T-helper 1 cell treated with Interleukin-12 subunit alpha and Interleukin-12 subunit beta and Interleukin-4 antibody, amounts not matched to agents 30 μg/mL and 1 μg/mL, for 36 hours (primary cell): ENCODE data around the gene PROB1.
A peak's percentile ranks its signal among the peaks of the same experiment; 100 is the strongest.
"Not testable (repeated sequence)": the region's sequence is repeated elsewhere in the genome, so short reads cannot be mapped to it uniquely, and the experiment has no call there.

Experiments
- H3K27ac Mint-ChIP-seq: one replicate; pipeline ENCODE4 v1.8.0; 2021; ENCODE audit warnings: mild to moderate bottlenecking, mixed read lengths
- H3K27me3 Mint-ChIP-seq: one replicate; pipeline ENCODE4 v1.8.0; 2021; ENCODE audit warnings: low read depth, mixed read lengths
- H3K36me3 Mint-ChIP-seq: one replicate; pipeline ENCODE4 v1.8.0; 2021; ENCODE audit warnings: low read depth, mixed read lengths
- H3K4me1 Mint-ChIP-seq: one replicate; pipeline ENCODE4 v1.8.0; 2021; ENCODE audit warnings: low read depth, mixed read lengths
- H3K4me3 Mint-ChIP-seq: one replicate; pipeline ENCODE4 v1.8.0; 2021; ENCODE audit warnings: mild to moderate bottlenecking, moderate library complexity, mixed read lengths
- H3K9me3 Mint-ChIP-seq: one replicate; pipeline ENCODE4 v1.8.0; 2021; ENCODE audit warnings: mixed read lengths

The PROB1 gene

GRCh38 chr5:139390639-139391569 is 4.0 kb downstream of the PROB1 start:
- Mint-ChIP-seq H3K4me1 (peaks cover 47% of the 10 kb centered on the region), H3K27ac (peak overlapping the region; percentile 100), H3K9me3 (no peaks in the 10 kb centered on the region), H3K4me3 (peak overlapping the region; percentile 98), H3K27me3 (no peaks in the 10 kb centered on the region), H3K36me3 (peaks cover 14% of the 10 kb centered on the region)

- H3K9me3 Mint-ChIP-seq: no peaks in the 10 kb centered on the region
- peak within 1 kb of the TSS; percentile 100 for H3K27ac Mint-ChIP-seq
- H3K36me3 Mint-ChIP-seq: peaks cover 16% of the 10 kb centered on the region
- no peaks in the 10 kb centered on the region for H3K27me3 Mint-ChIP-seq
- peaks cover 54% of the 10 kb centered on the region for H3K4me1 Mint-ChIP-seq
- H3K4me3 Mint-ChIP-seq: peak within 1 kb of the TSS; percentile 98
Observed at GRCh38 chr5:139389701-139390638, 4.9 kb downstream of the PROB1 start, which contains the start of gene MZB1. Gene MZB1, minus strand, starts transcription at chr5:139389913. Its CDS starts 57 bp downstream, at chr5:139389856.

- Mint-ChIP-seq H3K27ac (peak overlapping the region; percentile 74), H3K27me3 (no peaks in the 10 kb centered on the region), H3K36me3 (peaks cover 16% of the 10 kb centered on the region), H3K4me1 (peaks cover 60% of the 10 kb centered on the region), H3K4me3 (peak overlapping the region; percentile 98), H3K9me3 (no peaks in the 10 kb centered on the region)
Observed at GRCh38 chr5:139388198-139388821, 6.6 kb downstream of the PROB1 start.

- peak overlapping the region; percentile 98 for H3K4me3 Mint-ChIP-seq
- peaks cover 15% of the 10 kb centered on the region for H3K36me3 Mint-ChIP-seq
- H3K27me3 Mint-ChIP-seq: no peaks in the 10 kb centered on the region
Observed at GRCh38 chr5:139387611-139388197, 7.2 kb downstream of the PROB1 start.

GRCh38 chr5:139386956-139387355 is 7.9 kb downstream of the PROB1 start:
- Mint-ChIP-seq H3K27ac (peak overlapping the region; percentile 98), H3K4me1 (peaks cover 60% of the 10 kb centered on the region), H3K36me3 (peaks cover 14% of the 10 kb centered on the region)
- H3K27me3 Mint-ChIP-seq, H3K9me3 Mint-ChIP-seq, H3K4me3 Mint-ChIP-seq: not testable (repeated sequence)

More at GRCh38 chr5:139387611-139388197, 7.2 kb downstream of the PROB1 start:
- peak overlapping the region; percentile 74 for H3K27ac Mint-ChIP-seq
- H3K9me3 Mint-ChIP-seq: no peaks in the 10 kb centered on the region
- peaks cover 60% of the 10 kb centered on the region for H3K4me1 Mint-ChIP-seq

GRCh38 chr5:139386050-139386438 is 8.9 kb downstream of the PROB1 start:
- H3K36me3 Mint-ChIP-seq: peaks cover 11% of the 10 kb centered on the region
- H3K27me3 Mint-ChIP-seq: no peaks in the 10 kb centered on the region
- H3K4me1 Mint-ChIP-seq: peaks cover 51% of the 10 kb centered on the region
- peak overlapping the region; percentile 98 for H3K27ac Mint-ChIP-seq
- H3K4me3 Mint-ChIP-seq: no peak overlapping the region
- no peaks in the 10 kb centered on the region for H3K9me3 Mint-ChIP-seq

- Mint-ChIP-seq H3K4me3 (peak overlapping the region; percentile 82), H3K9me3 (no peaks in the 10 kb centered on the region), H3K4me1 (peaks cover 45% of the 10 kb centered on the region), H3K36me3 (peaks cover 8% of the 10 kb centered on the region), H3K27ac (peak overlapping the region; percentile 98), H3K27me3 (no peaks in the 10 kb centered on the region)
Observed at GRCh38 chr5:139385061-139386049, 9.5 kb downstream of the PROB1 start.

- H3K27me3 Mint-ChIP-seq: no peaks in the 10 kb centered on the region
- H3K9me3 Mint-ChIP-seq: no peaks in the 10 kb centered on the region
- peak overlapping the region; percentile 82 for H3K4me3 Mint-ChIP-seq
- H3K27ac Mint-ChIP-seq: peak overlapping the region; percentile 98
- H3K36me3 Mint-ChIP-seq: peaks cover 7% of the 10 kb centered on the region
- H3K4me1 Mint-ChIP-seq: peaks cover 38% of the 10 kb centered on the region
Observed at GRCh38 chr5:139384591-139385051, 10.3 kb downstream of the PROB1 start.

- H3K4me1 Mint-ChIP-seq: peaks cover 35% of the 10 kb centered on the region
- peaks cover 2% of the 10 kb centered on the region for H3K36me3 Mint-ChIP-seq
- peak overlapping the region; percentile 82 for H3K4me3 Mint-ChIP-seq
- H3K27me3 Mint-ChIP-seq: no peaks in the 10 kb centered on the region
- no peaks in the 10 kb centered on the region for H3K9me3 Mint-ChIP-seq
- H3K27ac Mint-ChIP-seq: peak overlapping the region; percentile 98
Observed at GRCh38 chr5:139383993-139384590, 10.8 kb downstream of the PROB1 start.

GRCh38 chr5:139383275-139383992 is 11.5 kb downstream of the PROB1 start, which contains the start of gene SLC23A1:
Gene SLC23A1, minus strand, starts transcription at chr5:139383297. Its CDS starts 44 bp downstream, at chr5:139383253.
- Mint-ChIP-seq H3K36me3 (peaks cover 2% of the 10 kb centered on the region), H3K27ac (peak within 1 kb of the TSS; percentile 26), H3K4me3 (no peak within 1 kb of the TSS), H3K27me3 (no peaks in the 10 kb centered on the region), H3K9me3 (no peaks in the 10 kb centered on the region), H3K4me1 (peaks cover 37% of the 10 kb centered on the region)

GRCh38 chr5:139382807-139383206 is 12.1 kb downstream of the PROB1 start:
- Mint-ChIP-seq H3K27me3 (no peaks in the 10 kb centered on the region), H3K9me3 (no peaks in the 10 kb centered on the region), H3K4me1 (peaks cover 32% of the 10 kb centered on the region), H3K4me3 (no peak overlapping the region), H3K27ac (no peak overlapping the region), H3K36me3 (peaks cover 2% of the 10 kb centered on the region)
